Uterus (tissue), 4 donors: ENCODE results near the gene ADAMTS2. TPM values are rescaled to one million over a fixed set of nuclear protein-coding genes. Genes with fewer than 3 reads are reported as not detected.

Experiments used
- DNase-seq, 2 donors: peaks; one replicate each; pipeline ENCODE4 v3.0.0-alpha.2; 2019 to 2020
- H3K27ac ChIP-seq, 2 donors: fragments of 200-600 bp; sonication (generic); 1 replicate in 1 of 2; 2 replicates in 1 of 2; pipeline ENCODE4 v1.5.1; 2016 to 2018
- H3K27me3 ChIP-seq, 2 donors: fragments of 200-600 bp; sonication (generic); one replicate each; pipeline ENCODE4 v1.5.1; 2018 to 2019; ENCODE audit warnings: control low read depth in 1 of 2
- H3K36me3 ChIP-seq, 2 donors: fragments of 200-600 bp; sonication (generic); one replicate each; pipeline ENCODE4 v1.5.1; 2019; ENCODE audit warnings: control low read depth in 1 of 2
- H3K4me1 ChIP-seq, 2 donors: fragments of 200-600 bp; sonication (generic); one replicate each; pipeline ENCODE4 v1.5.1; 2018 to 2019; ENCODE audit warnings: control low read depth in 1 of 2
- H3K4me3 ChIP-seq, 2 donors: fragments of 200-600 bp; sonication (generic); 1 replicate in 1 of 2; 2 replicates in 1 of 2; pipeline ENCODE4 v1.5.1; 2018 to 2019; ENCODE audit warnings: mild to moderate bottlenecking in 1 of 2
- H3K9me3 ChIP-seq, 2 donors: fragments of 200-600 bp; sonication (generic); one replicate each; pipeline ENCODE4 v1.5.1; 2019; ENCODE audit warnings: control low read depth in 1 of 2
- CTCF ChIP-seq, 4 experiments: fragments of 200-600 bp in 2 of 4; fragments of 450-650 bp in 2 of 4; sonication (generic) in 2 of 4; IDR thresholded peaks; one replicate each; pipeline ENCODE4 v1.5.1; 2016 to 2019; ENCODE audit warnings: antibody characterized with exemption in 4 of 4, mild to moderate bottlenecking in 2 of 4, moderate library complexity in 1 of 4
- POLR2A ChIP-seq, 2 donors: fragments of 450-650 bp; IDR thresholded peaks; one replicate each; pipeline ENCODE4 v1.6.1; 2016; ENCODE audit warnings: antibody characterized with exemption in 2 of 2, mild to moderate bottlenecking in 1 of 2, moderate library complexity in 1 of 2
- intact Hi-C: fragments of 100-400 bp; cut with DNase I; formaldehyde crosslinking; loops from one replicate; pipeline ENCODE4 v1.15.1; 2023; ENCODE audit warnings: low total_unique reads
- total RNA-seq, 4 donors: library from RNA; depleted of rRNA in 3 of 4; stranded (reverse); fragments of >200 nt in 3 of 4; gene quantifications; one replicate each; pipeline versions ENCODE4 v1.1.0 to v1.2.4, GENCODE V29; 2014 to 2023
- donor health status: DM: yes; HTN: yes; CAD: no.

The ADAMTS2 gene
- total RNA-seq, 4 donors from 2014 or later, result 4.1 to 97.1 (median 40.3) TPM

DNA sequence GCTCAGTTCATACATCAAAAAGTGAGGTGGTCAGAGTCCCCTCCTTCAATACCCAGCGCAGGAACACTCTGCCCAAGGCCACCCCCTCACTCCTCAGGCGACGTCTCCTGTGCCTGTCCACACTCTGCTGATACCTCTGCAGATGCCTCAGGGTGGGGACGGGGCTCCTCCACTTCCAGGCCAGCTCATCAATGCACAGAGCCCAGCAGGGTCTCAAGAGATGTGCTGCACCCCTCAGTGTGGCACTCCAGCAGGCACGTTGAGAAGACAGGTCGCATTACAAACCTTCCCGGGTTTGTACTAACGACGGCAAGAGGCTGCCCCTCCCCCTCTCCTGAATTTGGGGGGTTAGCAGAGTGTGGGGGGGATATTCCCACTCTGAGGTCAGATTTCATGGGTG lies 156.6 kb downstream of the ADAMTS2 start:
- no peaks in the 10 kb centered on the region for H3K36me3 ChIP-seq
- no peaks in the 10 kb centered on the region for H3K27me3 ChIP-seq
- intact Hi-C loops, result no loop called here
- no peaks in the 10 kb centered on the region for H3K9me3 ChIP-seq
- H3K4me1 ChIP-seq, result no peaks in the 10 kb centered on the region
- H3K27ac ChIP-seq, result no peak overlapping the region
- no peak for TF ChIP-seq CTCF (IDR thresholded peaks at IDR 0.05)
- no peak for TF ChIP-seq POLR2A (IDR thresholded peaks at IDR 0.05)
- no peak overlapping the region for H3K4me3 ChIP-seq
- no peak for DNase-seq

DNA sequence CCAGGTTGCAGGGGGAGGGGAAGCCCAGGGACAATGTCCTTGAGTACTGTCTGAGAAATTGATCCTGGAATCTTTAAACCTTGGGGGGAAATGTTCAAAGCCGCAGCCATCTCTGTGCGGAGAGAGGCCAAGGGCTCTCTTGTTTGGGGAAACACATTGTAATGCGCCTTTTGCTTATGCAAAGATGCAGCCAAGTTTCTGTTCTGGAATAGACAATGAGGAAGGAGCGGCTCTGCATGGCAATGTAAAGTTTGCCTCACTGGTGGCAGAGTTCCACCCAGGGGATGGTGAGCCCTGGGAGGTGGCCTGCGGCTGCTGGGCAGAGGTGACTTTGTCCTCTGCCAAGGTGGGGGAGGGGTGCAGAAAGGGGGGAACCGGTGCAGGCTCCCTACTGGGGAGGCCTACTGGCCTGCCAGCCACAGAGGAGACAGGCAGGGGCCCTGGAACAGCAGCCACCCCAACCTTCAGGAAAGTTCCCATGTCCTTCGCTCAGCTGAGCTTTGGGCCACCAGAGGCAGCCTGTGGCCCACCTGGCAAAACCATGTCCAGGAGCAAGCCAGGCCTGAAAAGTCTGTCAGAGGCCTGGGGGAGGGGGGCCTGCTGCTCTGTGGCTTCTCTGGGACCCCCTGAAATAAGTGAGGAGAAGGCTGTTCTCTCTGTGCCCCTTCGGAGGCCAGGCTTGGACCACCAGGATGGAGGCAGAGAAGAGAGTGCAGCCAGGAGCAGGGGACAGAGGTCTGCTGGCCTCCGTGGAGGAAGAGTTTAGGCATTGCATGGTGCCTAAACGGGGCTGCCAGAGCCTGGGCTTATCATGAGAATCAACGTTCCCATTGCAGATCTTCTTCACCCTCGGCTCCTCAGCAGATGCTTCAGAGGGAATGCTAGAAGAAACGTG lies 157.3 kb downstream of the ADAMTS2 start:
- H3K27me3 ChIP-seq, result no peaks in the 10 kb centered on the region
- no peaks in the 10 kb centered on the region for H3K9me3 ChIP-seq
- no peaks in the 10 kb centered on the region for H3K36me3 ChIP-seq
- DNase-seq, result no peak
- no peak overlapping the region for H3K4me3 ChIP-seq
- intact Hi-C loops, result no loop called here
- H3K4me1 ChIP-seq, result no peaks in the 10 kb centered on the region
- no peak overlapping the region for H3K27ac ChIP-seq
- TF ChIP-seq POLR2A (IDR thresholded peaks at IDR 0.05), result no peak
- TF ChIP-seq CTCF (IDR thresholded peaks at IDR 0.05), result no peak

DNA sequence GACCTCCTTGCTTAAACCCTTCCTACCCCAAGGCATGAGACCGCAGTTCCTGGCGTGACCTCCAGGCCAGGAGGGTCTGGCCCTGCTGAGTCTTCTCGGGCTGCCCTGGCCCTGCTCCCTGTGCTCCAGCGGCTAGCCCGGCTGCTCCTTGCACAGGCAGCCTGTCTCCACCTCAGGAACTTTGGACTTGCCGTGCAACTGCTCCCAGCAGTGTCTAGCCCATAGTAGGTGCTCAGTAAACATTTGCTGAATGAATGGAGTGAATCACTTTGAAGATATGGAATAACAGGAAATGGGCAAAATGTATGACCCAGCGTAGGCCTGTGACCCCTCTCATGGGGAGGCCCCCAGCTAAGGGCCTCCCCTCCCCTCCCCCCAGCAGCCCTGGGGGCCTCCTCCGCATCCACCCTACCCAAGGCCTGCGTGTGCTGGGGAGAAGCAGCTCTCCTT lies 158.0 kb downstream of the ADAMTS2 start:
- no peaks in the 10 kb centered on the region for H3K27me3 ChIP-seq
- H3K4me1 ChIP-seq, result no peaks in the 10 kb centered on the region
- no peaks in the 10 kb centered on the region for H3K36me3 ChIP-seq
- TF ChIP-seq CTCF (IDR thresholded peaks at IDR 0.05) (no peak), POLR2A (IDR thresholded peaks at IDR 0.05) (no peak)
- no peak overlapping the region for H3K4me3 ChIP-seq
- H3K27ac ChIP-seq, result no peak overlapping the region
- no peak for DNase-seq
- intact Hi-C loops, result no loop called here
- no peaks in the 10 kb centered on the region for H3K9me3 ChIP-seq

GRCh38 chr5:179186801-179187200 lies 158.5 kb downstream of the ADAMTS2 start:
- Histone ChIP-seq H3K27me3 (no peaks in the 10 kb centered on the region), H3K36me3 (no peaks in the 10 kb centered on the region), H3K27ac (no peak overlapping the region), H3K9me3 (no peaks in the 10 kb centered on the region), H3K4me3 (no peak overlapping the region), H3K4me1 (no peaks in the 10 kb centered on the region)
- DNase-seq, result no peak
- intact Hi-C loops, result no loop called here
- TF ChIP-seq POLR2A (IDR thresholded peaks at IDR 0.05) (no peak), CTCF (IDR thresholded peaks at IDR 0.05) (no peak)

GRCh38 chr5:179185941-179186411 lies 159.3 kb downstream of the ADAMTS2 start:
- intact Hi-C loops, result no loop called here
- DNase-seq, result no peak
- Histone ChIP-seq H3K4me1 (no peaks in the 10 kb centered on the region), H3K27me3 (no peaks in the 10 kb centered on the region), H3K9me3 (no peaks in the 10 kb centered on the region), H3K4me3 (no peak overlapping the region), H3K36me3 (no peaks in the 10 kb centered on the region), H3K27ac (no peak overlapping the region)
- TF ChIP-seq POLR2A (IDR thresholded peaks at IDR 0.05), result no peak
- no peak for TF ChIP-seq CTCF (IDR thresholded peaks at IDR 0.05)
